ENCODE measurements around the gene COA6.
"Not testable (repeated sequence)": the region's sequence is repeated elsewhere in the genome, so short reads cannot be mapped to it uniquely, and the experiment has no call there.

GRCh38 chr1:234399515-234399914, 26.3 kb downstream of the COA6 start:
- not testable (repeated sequence) for TF ChIP-seq ETV6 (CRISPR knock-in tag; IDR thresholded peaks at IDR 0.05); CTCF (IDR thresholded peaks at IDR 0.05); ZMAT4 (CRISPR knock-in tag; IDR thresholded peaks at IDR 0.05); AFF4 (CRISPR knock-in tag; IDR thresholded peaks at IDR 0.05; ENCODE audit: borderline replicate concordance); USF2 (CRISPR knock-in tag; IDR thresholded peaks at IDR 0.05); HMGA2 (CRISPR knock-in tag; IDR thresholded peaks at IDR 0.05); ATF1 (CRISPR knock-in tag; IDR thresholded peaks at IDR 0.05)

All from WTC11 (cell line).